ENCODE results near the gene FRMPD4. TPM values are rescaled to one million over a fixed set of nuclear protein-coding genes. Genes with fewer than 3 reads are reported as not detected.

Gene FRMPD4
- total and polyA plus RNA-seq, 2 experiments from 2014 or later: 0.19 to 0.80 TPM

GRCh38 chrX:12411831-12412230 lies 273.6 kb downstream of the FRMPD4 start:
- Histone ChIP-seq H2AFZ (no peak overlapping the region), H3F3A (replicated peaks; ENCODE audit: low read depth) (no peaks in the 10 kb centered on the region), H3K27ac (ENCODE audit: low read depth) (no peak overlapping the region), H3K79me2 (replicated peaks; ENCODE audit: insufficient read depth) (no peaks in the 10 kb centered on the region), H3K36me3 (ENCODE audit: insufficient read depth) (no peaks in the 10 kb centered on the region), H3K4me3 (no peak overlapping the region), H4K20me1 (replicated peaks; ENCODE audit: insufficient read depth) (no peaks in the 10 kb centered on the region), H3K4me1 (ENCODE audit: insufficient read depth) (no peaks in the 10 kb centered on the region), H3K9me2 (ENCODE audit: insufficient read depth) (no peaks in the 10 kb centered on the region), H3K27me3 (ENCODE audit: insufficient read depth) (no peaks in the 10 kb centered on the region), H3K4me2 (no peak overlapping the region)
- Mint-ChIP-seq H3K4me1 (peaks cover 5% of the 10 kb centered on the region; the same call in 2 of the 3 replicates), H3K9me3 (no peaks in the 10 kb centered on the region), H3K36me3 (ENCODE audit: low read depth) (no peaks in the 10 kb centered on the region), H3K4me3 (no peak overlapping the region), H3K27ac (no peak overlapping the region), H3K27me3 (ENCODE audit: insufficient read depth, low read depth, poor library complexity) (peaks cover 3% of the 10 kb centered on the region)
- no peak for DNase-seq (ENCODE audit: low spot score)
- ATAC-seq: no peak
- no peak for TF ChIP-seq CTCF (conservative IDR thresholded peaks at IDR 0.05; ENCODE audit: low read depth in 2 of 2)
- no peak for TF ChIP-seq CREB1 (CRISPR knock-in tag; IDR thresholded peaks at IDR 0.05; ENCODE audit: low read depth)
- no peak for TF ChIP-seq POLR2AphosphoS5 (IDR thresholded peaks at IDR 0.05; ENCODE audit: low read depth)
- no peak for TF ChIP-seq STAT1 (IDR thresholded peaks at IDR 0.05; ENCODE audit: unreplicated experiment)
- no peak for TF ChIP-seq ZNF331 (CRISPR knock-in tag; IDR thresholded peaks at IDR 0.05; ENCODE audit: low read depth)
- no peak for TF ChIP-seq ZNF114 (CRISPR knock-in tag; IDR thresholded peaks at IDR 0.05)
- no peak for TF ChIP-seq EZH2phosphoT487 (IDR thresholded peaks at IDR 0.05; ENCODE audit: unreplicated experiment)
- TF ChIP-seq JUNB (IDR thresholded peaks at IDR 0.05; ENCODE audit: unreplicated experiment): no peak
- TF ChIP-seq NANOG (IDR thresholded peaks at IDR 0.05; ENCODE audit: borderline replicate concordance): no peak
- TF ChIP-seq EZH2 (IDR thresholded peaks at IDR 0.05; ENCODE audit: low read depth, unreplicated experiment): no peak
- TF ChIP-seq REST (IDR thresholded peaks at IDR 0.05; ENCODE audit: unreplicated experiment): no peak

GRCh38 chrX:12412561-12412960 lies 274.3 kb downstream of the FRMPD4 start:
- Histone ChIP-seq H3K9me2 (ENCODE audit: insufficient read depth) (no peaks in the 10 kb centered on the region), H3K36me3 (ENCODE audit: insufficient read depth) (no peaks in the 10 kb centered on the region), H3K4me1 (ENCODE audit: insufficient read depth) (no peaks in the 10 kb centered on the region), H3K27me3 (ENCODE audit: insufficient read depth) (no peaks in the 10 kb centered on the region), H3K27ac (ENCODE audit: low read depth) (no peak overlapping the region), H3F3A (replicated peaks; ENCODE audit: low read depth) (no peaks in the 10 kb centered on the region), H3K4me2 (no peak overlapping the region), H2AFZ (no peak overlapping the region), H3K79me2 (replicated peaks; ENCODE audit: insufficient read depth) (no peaks in the 10 kb centered on the region), H4K20me1 (replicated peaks; ENCODE audit: insufficient read depth) (no peaks in the 10 kb centered on the region), H3K4me3 (no peak overlapping the region)
- Mint-ChIP-seq H3K27ac (no peak overlapping the region), H3K27me3 (ENCODE audit: insufficient read depth, low read depth, poor library complexity) (peaks cover 3% of the 10 kb centered on the region), H3K4me1 (peaks cover 5% of the 10 kb centered on the region; the same call in 2 of the 3 replicates), H3K4me3 (no peak overlapping the region), H3K36me3 (ENCODE audit: low read depth) (no peaks in the 10 kb centered on the region), H3K9me3 (no peaks in the 10 kb centered on the region)
- DNase-seq (ENCODE audit: low spot score) (no peak), ATAC-seq (no peak)
- TF ChIP-seq ZNF462 (CRISPR knock-in tag; IDR thresholded peaks at IDR 0.05) (no peak), POLR2AphosphoS5 (IDR thresholded peaks at IDR 0.05; ENCODE audit: low read depth) (no peak), EZH2phosphoT487 (IDR thresholded peaks at IDR 0.05; ENCODE audit: unreplicated experiment) (no peak)

All from GM23338 (cell line).